Panc1 (cell line): ENCODE data around the gene RPL14. TPM values are rescaled to one million over a fixed set of nuclear protein-coding genes. Genes with fewer than 3 reads are reported as not detected.

Source experiments
- ATAC-seq: fragments of 200-7000 bp; cut with Tn5 transposase; 2 replicates; pipeline ENCODE4 v1.9.1; 2020; ENCODE audit warnings: mild to moderate bottlenecking, moderate library complexity
- BruUV-seq: library from RNA; stranded (reverse); fragments of 400-500 nt; replicated peaks from 2 replicates; lab custom pipeline; 2021; lab: Mats Ljungman, UMichigan
- CTCF ChIA-PET: fragments of 300-600 bp; sonication (Branson Sonifier 250); formaldehyde crosslinking; loops from one replicate; lab custom pipeline; 2022; ENCODE audit warnings: antibody characterized with exemption; lab: Charles Lee
- POLR2A ChIA-PET: fragments of 300-600 bp; sonication (Branson Sonifier 250); formaldehyde crosslinking; loops from one replicate; lab custom pipeline; 2022; ENCODE audit warnings: antibody characterized with exemption; lab: Charles Lee
- DNase-seq: peaks from one replicate; pipeline ENCODE4 v3.0.0-alpha.2; 2010; ENCODE audit warnings: low read depth, low spot score
- H3K27ac ChIP-seq: 2 replicates; pipeline ENCODE4 v1.5.1; 2011; ENCODE audit warnings: mild to moderate bottlenecking, low read length, inconsistent platforms
- H3K27me3 ChIP-seq: fragments of 200-500 bp; sonication (Bioruptor generic); 2 replicates; pipeline ENCODE4 v1.6.0; 2014; ENCODE audit warnings: low read length, inconsistent platforms; ENCODE audit not compliant: control insufficient read depth, insufficient read depth
- H3K36me3 ChIP-seq: fragments of 200-500 bp; sonication (Bioruptor generic); 2 replicates; pipeline ENCODE4 v1.5.1; 2014; ENCODE audit warnings: inconsistent platforms, mild to moderate bottlenecking, low read length, moderate library complexity; ENCODE audit not compliant: control insufficient read depth, insufficient read depth
- H3K4me1 ChIP-seq: 2 replicates; pipeline ENCODE4 v1.5.1; 2011; ENCODE audit warnings: inconsistent platforms, mild to moderate bottlenecking, low read length, moderate library complexity; ENCODE audit not compliant: control insufficient read depth, insufficient read depth
- H3K4me3 ChIP-seq, 2 experiments: 2 replicates each; pipeline ENCODE4 v1.5.1; 2011 to 2012; ENCODE audit warnings: low read depth in 2 of 2, low read length in 2 of 2, mild to moderate bottlenecking in 2 of 2, inconsistent platforms in 1 of 2, moderate library complexity in 1 of 2
- H3K9me3 ChIP-seq: fragments of 200-500 bp; sonication (Bioruptor generic); 2 replicates; pipeline ENCODE4 v1.5.1; 2014; ENCODE audit warnings: low read depth, mild to moderate bottlenecking, inconsistent platforms, low read length, moderate library complexity; ENCODE audit not compliant: control insufficient read depth, insufficient read depth
- CTCF ChIP-seq: fragments of 450-650 bp; IDR thresholded peaks from 2 replicates; pipeline ENCODE4 v1.5.1; 2017; ENCODE audit warnings: mild to moderate bottlenecking
- POLR2AphosphoS5 ChIP-seq: IDR thresholded peaks from 2 replicates; pipeline ENCODE4 v1.6.1; 2012; ENCODE audit warnings: mild to moderate bottlenecking, low read depth, low read length, moderate library complexity
- REST ChIP-seq, 2 experiments: IDR thresholded peaks; 2 replicates each; pipeline ENCODE4 v1.6.1; 2011 to 2012; ENCODE audit warnings: low read depth in 2 of 2, control low read depth in 1 of 2, low read length in 1 of 2, mild to moderate bottlenecking in 1 of 2, moderate library complexity in 1 of 2; ENCODE audit not compliant: insufficient read depth in 1 of 2
- SIN3A ChIP-seq: IDR thresholded peaks from 2 replicates; pipeline ENCODE4 v1.6.1; 2012; ENCODE audit warnings: low read depth, mild to moderate bottlenecking, low read length, moderate library complexity, borderline replicate concordance; ENCODE audit not compliant: insufficient read depth
- TCF7L2 ChIP-seq: IDR thresholded peaks from 2 replicates; pipeline ENCODE4 v1.6.1; 2011; ENCODE audit warnings: mild to moderate bottlenecking, low read depth, low read length, inconsistent platforms
- in situ Hi-C: cut with HindIII; loops from 2 replicates; pipeline ENCODE4 v1.10.0; 2016; ENCODE audit warnings: low sequenced_read_pairs, low pct_unique_long_range_greater_than_20kb
- intact Hi-C: fragments of 100-400 bp; cut with micrococcal nuclease; formaldehyde crosslinking; loops from one replicate; pipeline ENCODE4 v1.10.0; 2022; ENCODE audit not compliant: unreplicated experiment
- total RNA-seq: library from RNA; stranded (reverse); gene quantifications from one replicate; pipeline ENCODE4 v1.2.1, GENCODE V29; 2021; ENCODE audit not compliant: unreplicated experiment

The RPL14 gene
- total RNA-seq, 1 experiment from 2014 or later = 1,134 TPM

- Histone ChIP-seq H3K4me3 (peak overlapping the region; percentile 78 to 81), H3K4me1 (peaks cover 14% of the 10 kb centered on the region), H3K36me3 (peaks cover 10% of the 10 kb centered on the region), H3K9me3 (no peaks in the 10 kb centered on the region), H3K27ac (no peak overlapping the region; the same call in 1 of the 2 replicates), H3K27me3 (no peaks in the 10 kb centered on the region)
- in situ Hi-C loops = no loop called here
- ATAC-seq = no peak
- CTCF ChIA-PET = no interaction called here
- intact Hi-C loops = loop anchor here (5.0 kb wide), 1 partner anchor 127 kb away; no protein-coding TSS in a partner anchor
- no peak for DNase-seq
- BruUV-seq = no TSS peak
- TF ChIP-seq REST (IDR thresholded peaks at IDR 0.05; ENCODE audit: insufficient read depth in 1 of 2, low read depth in 2 of 2, low read length in 1 of 2) = no peak
- TF ChIP-seq POLR2AphosphoS5 = no peak
- TF ChIP-seq TCF7L2 = no peak
- TF ChIP-seq SIN3A = no peak
- no peak for TF ChIP-seq CTCF
- POLR2A ChIA-PET = no interaction called here
Observed at GRCh38 chr3:40453933-40454332, 3.2 kb upstream of the RPL14 start.

GRCh38 chr3:40455328-40455727 is 1.8 kb upstream of the RPL14 start:
- no peak overlapping the region for H3K4me3 ChIP-seq
- no peak overlapping the region for H3K27ac ChIP-seq
- no peaks in the 10 kb centered on the region for H3K27me3 ChIP-seq
- H3K9me3 ChIP-seq = no peaks in the 10 kb centered on the region
- POLR2A ChIA-PET = no interaction called here
- TF ChIP-seq CTCF = no peak
- no peak for TF ChIP-seq REST (IDR thresholded peaks at IDR 0.05; ENCODE audit: insufficient read depth in 1 of 2, low read depth in 2 of 2, low read length in 1 of 2)
- no peak for TF ChIP-seq SIN3A
- TF ChIP-seq TCF7L2 = no peak
- TF ChIP-seq POLR2AphosphoS5 = no peak
- no peak for ATAC-seq
- intact Hi-C loops = no loop called here
- H3K36me3 ChIP-seq = peaks cover 14% of the 10 kb centered on the region
- CTCF ChIA-PET = no interaction called here
- BruUV-seq = no TSS peak
- no peak for DNase-seq
- peaks cover 19% of the 10 kb centered on the region for H3K4me1 ChIP-seq
- in situ Hi-C loops = no loop called here
